ENCODE results near the gene AGAP1. TPM values are rescaled to one million over a fixed set of nuclear protein-coding genes. Genes with fewer than 3 reads are reported as not detected.

AGAP1 gene
- total RNA-seq, 1 donor: 18.5 TPM

GRCh38 chr2:235851828-235852525 lies 358.1 kb downstream of the AGAP1 start:
- DNase-seq (ENCODE audit: insufficient read length, low spot score, missing footprints): no peak
- no peak for TF ChIP-seq CTCF (IDR thresholded peaks at IDR 0.05; ENCODE audit: extremely low read depth, low read depth, low read length)
- Histone ChIP-seq H3K27me3 (ENCODE audit: insufficient read depth, low read length) (no peaks in the 10 kb centered on the region), H3K4me1 (ENCODE audit: insufficient read depth, low read length) (no peaks in the 10 kb centered on the region), H3K4me3 (ENCODE audit: insufficient read depth, low read length) (no peak overlapping the region), H3K4me2 (ENCODE audit: insufficient read depth, low read length) (no peak overlapping the region), H3K27ac (ENCODE audit: low read depth, low read length) (no peak overlapping the region), H3K36me3 (ENCODE audit: insufficient read depth, low read length) (no peaks in the 10 kb centered on the region), H3K79me2 (ENCODE audit: insufficient read depth, low read length) (no peaks in the 10 kb centered on the region), H3K9me3 (ENCODE audit: low read depth, low read length) (no peaks in the 10 kb centered on the region), H4K20me1 (ENCODE audit: insufficient read depth, low read length) (peaks cover 11% of the 10 kb centered on the region), H2AFZ (ENCODE audit: low read length) (no peak overlapping the region)

- H3K36me3 ChIP-seq (ENCODE audit: insufficient read depth, low read length): no peaks in the 10 kb centered on the region
- no peak overlapping the region for H3K27ac ChIP-seq (ENCODE audit: low read depth, low read length)
- H3K4me3 ChIP-seq (ENCODE audit: insufficient read depth, low read length): no peak overlapping the region
- no peaks in the 10 kb centered on the region for H3K4me1 ChIP-seq (ENCODE audit: insufficient read depth, low read length)
- no peaks in the 10 kb centered on the region for H3K79me2 ChIP-seq (ENCODE audit: insufficient read depth, low read length)
- H2AFZ ChIP-seq (ENCODE audit: low read length): no peak overlapping the region
- H4K20me1 ChIP-seq (ENCODE audit: insufficient read depth, low read length): peaks cover 11% of the 10 kb centered on the region
- no peaks in the 10 kb centered on the region for H3K27me3 ChIP-seq (ENCODE audit: insufficient read depth, low read length)
- DNase-seq (ENCODE audit: insufficient read length, low spot score, missing footprints): no peak
- no peak overlapping the region for H3K4me2 ChIP-seq (ENCODE audit: insufficient read depth, low read length)
- no peak for TF ChIP-seq CTCF (IDR thresholded peaks at IDR 0.05; ENCODE audit: extremely low read depth, low read depth, low read length)
- no peaks in the 10 kb centered on the region for H3K9me3 ChIP-seq (ENCODE audit: low read depth, low read length)
Observed at GRCh38 chr2:235852526-235852920, 358.7 kb downstream of the AGAP1 start.

- no peak overlapping the region for H3K27ac ChIP-seq (ENCODE audit: low read depth, low read length)
- DNase-seq (ENCODE audit: insufficient read length, low spot score, missing footprints): no peak
- H4K20me1 ChIP-seq (ENCODE audit: insufficient read depth, low read length): peaks cover 5% of the 10 kb centered on the region
- no peaks in the 10 kb centered on the region for H3K4me1 ChIP-seq (ENCODE audit: insufficient read depth, low read length)
- TF ChIP-seq CTCF (IDR thresholded peaks at IDR 0.05; ENCODE audit: extremely low read depth, low read depth, low read length): no peak
- H3K9me3 ChIP-seq (ENCODE audit: low read depth, low read length): no peaks in the 10 kb centered on the region
- H3K4me2 ChIP-seq (ENCODE audit: insufficient read depth, low read length): no peak overlapping the region
- H3K36me3 ChIP-seq (ENCODE audit: insufficient read depth, low read length): no peaks in the 10 kb centered on the region
- no peak overlapping the region for H3K4me3 ChIP-seq (ENCODE audit: insufficient read depth, low read length)
- no peaks in the 10 kb centered on the region for H3K79me2 ChIP-seq (ENCODE audit: insufficient read depth, low read length)
- no peak overlapping the region for H2AFZ ChIP-seq (ENCODE audit: low read length)
- H3K27me3 ChIP-seq (ENCODE audit: insufficient read depth, low read length): no peaks in the 10 kb centered on the region
Observed at GRCh38 chr2:235854276-235854675, 360.4 kb downstream of the AGAP1 start.

GRCh38 chr2:235855011-235855410 lies 361.2 kb downstream of the AGAP1 start:
- Histone ChIP-seq H3K4me3 (ENCODE audit: insufficient read depth, low read length) (no peak overlapping the region), H2AFZ (ENCODE audit: low read length) (no peak overlapping the region), H3K27me3 (ENCODE audit: insufficient read depth, low read length) (no peaks in the 10 kb centered on the region), H3K79me2 (ENCODE audit: insufficient read depth, low read length) (no peaks in the 10 kb centered on the region), H3K4me1 (ENCODE audit: insufficient read depth, low read length) (no peaks in the 10 kb centered on the region), H3K36me3 (ENCODE audit: insufficient read depth, low read length) (no peaks in the 10 kb centered on the region), H3K4me2 (ENCODE audit: insufficient read depth, low read length) (no peak overlapping the region), H3K27ac (ENCODE audit: low read depth, low read length) (no peak overlapping the region), H4K20me1 (ENCODE audit: insufficient read depth, low read length) (peaks cover 3% of the 10 kb centered on the region), H3K9me3 (ENCODE audit: low read depth, low read length) (no peaks in the 10 kb centered on the region)
- TF ChIP-seq CTCF (IDR thresholded peaks at IDR 0.05; ENCODE audit: extremely low read depth, low read depth, low read length): no peak
- DNase-seq (ENCODE audit: insufficient read length, low spot score, missing footprints): no peak
